SU-DHL-6 (cell line): ENCODE measurements around the gene SPSB2.
"Not testable (repeated sequence)": the region's sequence is repeated elsewhere in the genome, so short reads cannot be mapped to it uniquely, and the experiment has no call there.

Experiments
- H2AFZ ChIP-seq: fragments of 200-600 bp; sonication (generic); 2 replicates; pipeline ENCODE4 v1.6.1; 2014; ENCODE audit warnings: low read depth, mild to moderate bottlenecking, moderate library complexity, mixed read lengths, antibody characterized with exemption, low read length; ENCODE audit not compliant: severe bottlenecking
- H3F3A ChIP-seq: fragments of 200-600 bp; shearing (Covaris generic); 2 replicates; pipeline ENCODE4 v1.6.0; 2016; ENCODE audit warnings: antibody characterized with exemption, mild to moderate bottlenecking; ENCODE audit not compliant: insufficient read depth
- H3K27ac ChIP-seq: fragments of 200-600 bp; sonication (generic); 2 replicates; pipeline ENCODE4 v1.5.1; 2016; ENCODE audit warnings: low read depth, mild to moderate bottlenecking, low read length, moderate library complexity, mixed read lengths
- H3K27me3 ChIP-seq: fragments of 200-600 bp; sonication (generic), shearing (Covaris generic); 2 replicates; pipeline ENCODE4 v1.6.0; 2014; ENCODE audit warnings: mild to moderate bottlenecking, low read length
- H3K36me3 ChIP-seq: fragments of 200-600 bp; sonication (generic); 2 replicates; pipeline ENCODE4 v1.6.1; 2014; ENCODE audit warnings: mild to moderate bottlenecking, low read length, mixed read lengths
- H3K4me2 ChIP-seq: fragments of 300-600, 200-600 bp; shearing (Covaris generic), sonication (generic); 2 replicates; pipeline ENCODE4 v1.6.0; 2014; ENCODE audit warnings: low read length, low read depth, mild to moderate bottlenecking; ENCODE audit not compliant: poor library complexity, severe bottlenecking
- H3K4me3 ChIP-seq: fragments of 200-600 bp; sonication (generic); 2 replicates; pipeline ENCODE4 v1.5.1; 2014; ENCODE audit warnings: antibody characterized with exemption, low read length, mild to moderate bottlenecking, mixed read lengths; ENCODE audit not compliant: insufficient read depth, poor library complexity, severe bottlenecking
- H3K79me2 ChIP-seq: fragments of 200-600 bp; sonication (generic); 2 replicates; pipeline ENCODE4 v1.6.1; 2014; ENCODE audit warnings: mild to moderate bottlenecking, low read length, moderate library complexity; ENCODE audit not compliant: insufficient read depth
- H3K9ac ChIP-seq: fragments of 200-600 bp; sonication (generic); 2 replicates; pipeline ENCODE4 v1.7.0; 2014; ENCODE audit warnings: mild to moderate bottlenecking, low read length
- H3K9me2 ChIP-seq: fragments of 200-600 bp; sonication (generic); replicated peaks from 2 replicates; pipeline ENCODE4 v1.6.1; 2014; ENCODE audit warnings: low read length; ENCODE audit not compliant: insufficient read depth
- H3K9me3 ChIP-seq: fragments of 200-600 bp; sonication (generic); 2 replicates; pipeline ENCODE4 v1.6.1; 2014; ENCODE audit warnings: low read length, mixed read lengths; ENCODE audit not compliant: insufficient read depth
- H4K20me1 ChIP-seq: fragments of 200-600 bp; sonication (generic); 2 replicates; pipeline ENCODE4 v1.6.1; 2014; ENCODE audit warnings: low read depth, mild to moderate bottlenecking, antibody characterized with exemption, low read length, moderate library complexity, mixed read lengths
- CTCF ChIP-seq: fragments of 200-600 bp; sonication (generic); IDR thresholded peaks from one replicate; pipeline ENCODE4 v1.5.1; 2017; ENCODE audit warnings: antibody characterized with exemption, mild to moderate bottlenecking, low read length, moderate library complexity; ENCODE audit not compliant: insufficient read depth, poor library complexity, severe bottlenecking
- EZH2phosphoT487 ChIP-seq: fragments of 200-600 bp; sonication (generic), shearing (Covaris generic); conservative IDR thresholded peaks from 2 replicates; pipeline ENCODE4 v1.6.1; 2018; ENCODE audit warnings: mild to moderate bottlenecking, antibody characterized with exemption, low read length, moderate library complexity, mixed read lengths

SPSB2 gene

GRCh38 chr12:6887460-6887859 is 14.4 kb upstream of the SPSB2 start:
- H3K4me2 ChIP-seq = no peak overlapping the region
- no peak overlapping the region for H2AFZ ChIP-seq
- no peak overlapping the region for H3K9ac ChIP-seq

GRCh38 chr12:6886206-6886999 is 13.3 kb upstream of the SPSB2 start:
- H3K9me2 ChIP-seq, H3K36me3 ChIP-seq, H3K4me2 ChIP-seq, H2AFZ ChIP-seq, H4K20me1 ChIP-seq, H3K4me3 ChIP-seq, H3K9me3 ChIP-seq, H3K79me2 ChIP-seq, H3K9ac ChIP-seq, H3K27me3 ChIP-seq, H3K27ac ChIP-seq: not testable (repeated sequence)
- peaks cover 12% of the 10 kb centered on the region for H3F3A ChIP-seq

More at GRCh38 chr12:6887460-6887859, 14.4 kb upstream of the SPSB2 start:
- no peaks in the 10 kb centered on the region for H3K9me2 ChIP-seq
- no peaks in the 10 kb centered on the region for H3K36me3 ChIP-seq
- H3K9me3 ChIP-seq = no peaks in the 10 kb centered on the region
- no peaks in the 10 kb centered on the region for H3K27me3 ChIP-seq
- H3K4me3 ChIP-seq = no peak overlapping the region
- H3K27ac ChIP-seq = no peak overlapping the region
- H4K20me1 ChIP-seq = no peaks in the 10 kb centered on the region
- H3F3A ChIP-seq = peaks cover 12% of the 10 kb centered on the region
- H3K79me2 ChIP-seq = no peaks in the 10 kb centered on the region
- no peak for TF ChIP-seq EZH2phosphoT487

GRCh38 chr12:6884539-6884938 is 11.4 kb upstream of the SPSB2 start:
- Histone ChIP-seq H3K4me3 (no peak overlapping the region), H3K79me2 (no peaks in the 10 kb centered on the region), H2AFZ (no peak overlapping the region), H3K9me2 (no peaks in the 10 kb centered on the region), H3K27me3 (no peaks in the 10 kb centered on the region), H3K36me3 (no peaks in the 10 kb centered on the region), H3K27ac (no peak overlapping the region), H3F3A (peaks cover 9% of the 10 kb centered on the region), H3K9ac (no peak overlapping the region), H3K9me3 (no peaks in the 10 kb centered on the region), H4K20me1 (no peaks in the 10 kb centered on the region), H3K4me2 (no peak overlapping the region)
- TF ChIP-seq EZH2phosphoT487 = no peak
- no peak for TF ChIP-seq CTCF

- peaks cover 4% of the 10 kb centered on the region; the same call in 1 of the 2 replicates for H3F3A ChIP-seq
- H3K36me3 ChIP-seq = no peaks in the 10 kb centered on the region
- no peak overlapping the region for H2AFZ ChIP-seq
- no peaks in the 10 kb centered on the region for H3K79me2 ChIP-seq
- no peak for TF ChIP-seq EZH2phosphoT487
- TF ChIP-seq CTCF = no peak
- no peak overlapping the region for H3K4me2 ChIP-seq
- no peak overlapping the region for H3K9ac ChIP-seq
- no peak overlapping the region for H3K27ac ChIP-seq
- no peaks in the 10 kb centered on the region for H3K9me3 ChIP-seq
- no peaks in the 10 kb centered on the region for H4K20me1 ChIP-seq
- H3K27me3 ChIP-seq = no peaks in the 10 kb centered on the region
- no peak overlapping the region for H3K4me3 ChIP-seq
- H3K9me2 ChIP-seq = no peaks in the 10 kb centered on the region
These were observed 10.6 kb upstream of the SPSB2 start for GRCh38 chr12:6883683-6884082.
